NCI-H1417 (cell line): ENCODE data around the gene PAX6.
A peak's percentile ranks its signal among the peaks of the same experiment; 100 is the strongest.

Experiments used
- DNase-seq, 3 experiments: peaks; one replicate each; lab custom pipeline; 2025; lab: John Stamatoyannopoulos, UW

PAX6 gene

GRCh38 chr11:31808721-31809540, 2.2 kb downstream of the PAX6 start:
- DNase-seq: peak in 2 of 3 experiments; percentile 27 to 58

- no peak for DNase-seq
These were observed 3.1 kb downstream of the PAX6 start for GRCh38 chr11:31807799-31808667.

DNA sequence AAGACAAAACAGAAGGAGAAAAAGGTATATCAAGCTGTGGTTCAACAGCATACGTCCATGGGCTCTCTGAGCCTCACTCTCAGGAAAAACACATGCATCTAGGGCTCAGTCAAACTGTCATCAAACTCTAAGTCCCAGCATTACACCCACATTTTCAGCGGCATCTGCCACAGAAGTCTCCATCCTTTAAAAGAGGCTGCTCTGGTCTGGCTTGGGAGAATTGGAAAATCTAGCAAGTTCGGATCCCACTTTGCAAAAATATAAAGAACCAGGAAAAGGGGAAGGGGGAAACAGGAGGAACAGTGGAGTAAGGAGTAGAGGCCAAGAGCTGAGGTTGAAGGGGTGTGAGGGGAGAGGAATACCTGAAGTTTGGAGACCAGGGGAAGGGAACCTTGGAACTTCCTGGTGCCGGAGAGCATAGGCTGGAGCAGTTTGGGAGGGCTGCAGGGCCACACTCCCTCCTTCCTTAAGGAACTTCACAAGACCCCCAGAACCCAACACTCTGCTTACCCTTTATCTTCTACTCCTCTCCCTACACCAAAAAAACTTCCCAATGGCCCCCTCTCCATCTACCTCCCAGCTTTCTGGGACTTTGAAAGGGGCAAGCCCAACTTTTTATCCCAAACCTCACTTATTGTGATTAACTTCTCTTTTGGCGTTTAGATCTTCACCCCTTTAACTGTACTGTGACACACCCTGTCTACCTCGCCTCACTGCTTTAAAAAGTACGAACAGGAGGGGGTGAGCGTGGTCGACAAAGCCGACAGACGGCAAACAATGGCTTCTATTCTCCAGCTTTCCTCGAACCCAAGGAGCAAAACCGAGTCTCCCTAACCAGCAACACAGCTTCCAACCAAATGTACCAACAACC, 4.0 kb downstream of the PAX6 start:
- DNase-seq: no peak

DNA sequence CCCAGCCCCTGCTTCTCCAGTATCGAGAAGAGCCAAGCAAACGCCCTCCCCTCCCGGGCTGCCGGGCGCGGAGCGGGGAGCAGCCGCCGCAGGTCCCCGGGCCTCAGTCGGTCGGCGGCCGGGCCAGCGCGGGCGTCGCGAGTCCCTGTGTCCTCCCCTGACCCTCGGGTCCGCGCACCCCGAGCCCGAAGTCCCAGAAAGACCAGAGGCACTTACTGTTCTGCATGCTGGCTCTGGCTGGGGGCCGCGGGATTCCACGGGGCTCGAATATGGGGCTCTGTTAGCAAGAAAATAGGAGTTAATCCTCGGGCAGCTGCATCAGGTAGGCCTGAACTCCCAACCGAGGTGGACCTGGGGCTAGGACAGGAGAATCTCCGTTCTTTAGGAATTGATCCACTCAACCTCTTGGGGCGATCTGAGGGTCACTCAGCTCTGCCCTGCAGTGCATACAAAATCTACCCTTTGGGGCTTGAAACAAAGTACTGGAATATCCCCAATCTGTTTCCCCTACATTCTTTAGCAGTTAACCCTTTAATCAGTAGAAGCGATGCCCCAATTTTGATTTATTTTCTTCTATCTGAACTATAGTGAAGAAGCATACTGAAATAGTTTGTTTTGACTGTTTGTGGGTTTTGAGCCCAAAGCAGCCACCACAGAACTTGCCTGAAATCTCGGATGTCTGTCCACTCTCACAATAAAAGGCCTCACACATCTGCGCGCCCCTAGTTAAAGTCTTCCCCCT, 4.8 kb downstream of the PAX6 start:
- no peak for DNase-seq

DNA sequence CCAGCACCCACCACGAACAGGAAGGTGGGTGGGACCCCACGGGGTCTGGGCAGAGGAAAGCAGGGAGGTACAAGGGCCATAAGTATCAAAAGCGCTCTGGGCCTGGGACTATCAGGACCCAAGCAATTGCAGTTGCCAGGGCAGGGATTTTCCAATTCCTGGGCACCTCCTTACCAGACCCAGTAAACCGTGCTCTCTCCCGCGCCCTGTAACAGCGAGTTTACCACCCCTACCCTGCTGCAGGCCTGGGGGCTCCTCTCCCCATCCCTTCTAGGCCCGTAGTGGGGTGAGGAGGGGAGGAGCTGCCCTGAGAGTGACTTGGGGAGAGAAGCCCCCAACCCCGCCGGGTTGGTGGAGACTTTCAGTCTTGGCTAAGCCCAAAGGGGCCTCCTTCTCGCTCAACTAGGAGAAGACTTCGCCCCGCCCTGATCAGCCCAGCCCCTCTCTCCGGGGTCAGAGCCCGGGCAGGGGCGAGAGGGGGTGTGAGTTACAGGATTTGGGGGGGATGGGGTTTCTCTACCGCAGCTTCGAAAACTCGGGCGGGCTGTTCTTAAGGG, 5.4 kb downstream of the PAX6 start:
- DNase-seq: no peak

- no peak for DNase-seq
These were observed 6.0 kb downstream of the PAX6 start for GRCh38 chr11:31805037-31805628.

GRCh38 chr11:31804312-31805036, 6.6 kb downstream of the PAX6 start:
- DNase-seq: no peak

DNA sequence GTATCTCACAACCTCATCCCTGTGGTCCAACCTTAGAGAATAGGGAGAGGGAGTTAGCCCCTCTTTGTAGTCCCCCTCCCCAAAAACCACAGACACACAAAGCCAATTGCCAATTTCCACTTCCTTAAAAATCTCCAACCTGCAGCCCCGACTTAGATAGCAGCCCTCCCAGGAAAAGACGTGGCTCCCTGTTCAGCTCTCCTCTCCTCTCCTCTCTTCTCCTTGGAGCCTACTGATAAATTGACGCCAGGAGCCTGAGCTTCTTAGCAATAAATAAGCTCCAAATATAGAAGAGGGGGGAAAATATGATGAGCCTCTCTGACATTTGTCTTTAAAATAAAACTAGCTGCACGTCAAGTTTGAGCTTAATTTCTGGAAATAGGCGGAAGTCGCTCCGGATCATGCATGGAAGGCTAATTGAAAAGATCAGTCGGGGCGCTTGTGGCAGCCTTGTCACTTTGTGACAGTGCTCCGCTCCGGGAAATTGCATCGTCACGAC, 7.3 kb downstream of the PAX6 start:
- no peak for DNase-seq

DNA sequence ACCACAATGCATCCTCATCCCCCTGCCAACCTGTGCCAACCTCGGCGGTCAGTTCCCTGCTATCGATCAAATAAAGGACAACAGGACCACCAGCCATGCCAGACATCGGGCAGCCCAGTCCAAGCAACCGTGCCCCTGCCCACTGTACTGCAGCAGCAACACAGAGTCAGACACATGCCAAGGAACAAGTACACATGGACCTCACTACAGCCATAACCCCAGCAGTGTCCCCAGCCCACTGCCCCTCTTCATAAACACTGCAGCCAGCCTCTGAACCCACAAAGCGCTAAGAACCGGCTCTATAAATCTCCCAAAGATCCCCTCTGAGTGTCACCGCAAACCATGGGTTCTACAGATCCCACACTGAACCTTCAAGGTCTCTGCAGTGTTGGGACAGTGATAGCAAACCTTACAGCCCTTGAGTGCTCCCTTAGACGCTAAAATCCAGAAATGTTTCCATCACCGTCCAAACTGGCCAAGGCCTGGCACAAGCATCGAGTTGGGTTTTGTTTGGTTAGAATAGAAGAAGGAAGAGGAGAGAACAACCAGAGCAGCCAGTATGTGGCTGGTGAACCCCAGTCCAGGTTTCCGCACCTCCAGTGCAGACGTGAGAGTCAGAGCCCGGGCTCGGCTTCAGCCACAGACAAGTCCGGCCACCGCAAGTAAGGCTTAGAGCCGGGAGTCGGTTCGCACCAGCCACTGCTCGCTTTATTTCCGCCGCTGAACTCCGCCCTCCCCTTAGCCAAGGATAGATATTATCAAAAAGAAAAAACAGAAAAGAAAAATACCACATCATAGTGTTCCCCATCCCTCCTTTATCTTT, 7.9 kb downstream of the PAX6 start:
- no peak for DNase-seq

- no peak for DNase-seq
These were observed 8.5 kb downstream of the PAX6 start for GRCh38 chr11:31802609-31802989.

DNA sequence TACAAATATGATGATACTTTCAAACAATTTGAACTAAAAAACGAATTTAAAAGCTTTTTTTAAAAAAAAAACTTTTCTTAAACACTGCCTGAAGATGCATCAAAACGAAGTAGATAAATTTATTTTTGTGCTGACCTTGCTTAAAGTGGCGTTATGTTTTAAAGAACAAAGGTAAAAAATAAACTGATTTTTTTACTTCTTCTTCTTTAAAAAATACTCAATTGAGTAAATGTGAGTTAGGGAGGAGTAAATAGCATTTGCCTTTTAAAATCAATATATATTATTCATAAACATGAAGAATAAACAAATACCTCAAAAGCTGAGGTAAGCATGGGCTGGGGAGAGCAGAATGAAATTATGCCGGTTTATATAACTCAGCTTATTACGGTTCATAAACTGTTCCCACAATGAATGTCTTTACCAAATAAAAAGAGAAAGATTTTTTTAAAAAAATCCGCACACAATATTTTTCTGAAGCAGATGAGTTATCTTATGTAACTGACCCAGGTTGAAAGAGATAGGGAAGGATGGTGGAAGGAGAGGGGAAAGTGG, 9.0 kb downstream of the PAX6 start:
- no peak for DNase-seq

DNA sequence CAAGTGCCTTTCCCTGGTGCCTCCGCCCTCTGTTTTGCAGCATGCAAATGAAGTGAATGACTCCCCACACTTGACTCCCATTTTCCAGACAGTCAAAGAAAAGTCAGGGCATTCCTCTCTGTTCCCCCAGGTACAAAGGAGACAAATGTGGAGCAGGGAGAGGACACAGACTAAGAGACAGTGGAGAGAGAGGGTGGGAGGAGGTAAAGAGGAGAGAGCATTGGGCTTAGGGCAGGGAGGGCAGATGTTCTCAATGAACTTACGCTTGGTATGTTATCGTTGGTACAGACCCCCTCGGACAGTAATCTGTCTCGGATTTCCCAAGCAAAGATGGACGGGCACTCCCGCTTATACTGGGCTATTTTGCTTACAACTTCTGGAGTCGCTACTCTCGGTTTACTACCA, 9.8 kb downstream of the PAX6 start:
- no peak for DNase-seq

GRCh38 chr11:31800398-31801265, 10.5 kb downstream of the PAX6 start:
- no peak for DNase-seq

GRCh38 chr11:31799435-31800397, 11.4 kb downstream of the PAX6 start:
- DNase-seq: no peak

DNA sequence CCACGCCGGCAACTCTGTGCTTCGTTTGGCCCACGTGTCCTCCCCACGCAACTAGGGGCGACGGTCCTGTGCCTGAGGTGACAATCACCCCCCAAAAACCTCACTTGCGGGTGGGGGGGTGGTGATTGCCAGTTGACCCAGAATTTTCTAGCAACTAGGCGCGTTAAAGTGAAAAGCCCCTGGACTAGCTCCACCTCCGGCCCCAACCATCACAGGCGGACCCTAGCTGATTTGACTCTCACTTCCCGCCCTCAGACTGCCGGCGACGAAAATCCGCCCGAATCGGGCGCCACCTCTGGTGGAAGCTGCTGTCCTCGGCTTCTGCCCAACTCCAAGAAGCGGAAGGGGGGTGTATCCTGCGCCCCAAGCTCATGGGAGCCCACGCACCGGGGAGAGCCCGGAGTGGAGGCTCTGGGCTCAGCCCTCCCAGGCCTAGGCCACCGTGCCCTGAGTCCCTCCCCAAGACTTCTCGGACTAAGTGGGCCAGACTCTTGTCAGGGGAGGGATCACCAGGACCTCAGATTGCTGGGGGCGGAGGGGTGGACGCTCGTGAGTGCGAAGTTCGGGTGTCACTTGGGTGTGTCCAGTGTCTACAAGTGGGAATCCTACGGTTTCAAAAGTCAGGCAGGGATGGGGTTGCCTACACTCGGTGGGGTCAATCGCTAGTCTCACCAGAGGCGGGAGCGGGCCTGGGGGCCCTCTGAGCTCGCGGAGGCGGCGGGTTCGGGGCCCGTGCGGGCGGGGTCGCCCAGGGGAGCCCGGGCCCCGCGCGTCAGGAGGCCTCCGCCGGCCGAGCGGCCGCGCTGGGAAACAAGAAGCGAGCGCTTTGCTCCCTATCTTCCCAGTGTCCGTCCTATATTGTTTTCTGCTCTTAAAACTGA, 12.3 kb downstream of the PAX6 start:
- no peak for DNase-seq
